HEK293T (cell line): ENCODE results near the gene GAB1.

Experiments used
- CTCF ChIA-PET: fragments of 350-600 bp; formaldehyde crosslinking; extraction: SDS; loops from one replicate; lab custom pipeline; 2021; ENCODE audit warnings: antibody characterized with exemption, inconsistent platforms; lab: Yijun Ruan, JAX
- POLR2A ChIA-PET: fragments of 350-600 bp; formaldehyde crosslinking; extraction: SDS; loops from one replicate; lab custom pipeline; 2020; ENCODE audit warnings: antibody characterized with exemption, inconsistent platforms; lab: Yijun Ruan, JAX
- DNase-seq: peaks from one replicate; pipeline ENCODE4 v3.0.0; 2012; ENCODE audit warnings: mixed read lengths; ENCODE audit errors: extremely low spot score
- ARNT ChIP-seq: fragments of 450-650 bp; IDR thresholded peaks from 2 replicates; pipeline ENCODE4 v1.6.1; 2017; ENCODE audit warnings: mild to moderate bottlenecking
- BHLHE40 ChIP-seq: fragments of 450-650 bp; IDR thresholded peaks from 2 replicates; pipeline ENCODE4 v1.6.1; 2016; ENCODE audit warnings: mild to moderate bottlenecking, moderate library complexity, borderline replicate concordance
- CTBP1 ChIP-seq: fragments of 450-650 bp; IDR thresholded peaks from 2 replicates; pipeline ENCODE4 v1.6.1; 2016; ENCODE audit warnings: borderline replicate concordance
- ELF4 ChIP-seq: fragments of 450-650 bp; IDR thresholded peaks from 2 replicates; pipeline ENCODE4 v1.6.1; 2017; ENCODE audit warnings: antibody characterized with exemption
- FOXA1 ChIP-seq: fragments of 450-650 bp; IDR thresholded peaks from 2 replicates; pipeline ENCODE4 v1.6.1; 2016; ENCODE audit warnings: mild to moderate bottlenecking
- FOXK2 ChIP-seq: fragments of 450-650 bp; IDR thresholded peaks from 2 replicates; pipeline ENCODE4 v1.6.1; 2016; ENCODE audit warnings: mild to moderate bottlenecking
- FOXM1 ChIP-seq: fragments of 450-650 bp; IDR thresholded peaks from 2 replicates; pipeline ENCODE4 v1.6.1; 2017; ENCODE audit warnings: mild to moderate bottlenecking, borderline replicate concordance
- HDGF ChIP-seq: fragments of 450-650 bp; IDR thresholded peaks from 2 replicates; pipeline ENCODE4 v1.6.1; 2017; ENCODE audit warnings: antibody characterized with exemption, borderline replicate concordance
- L3MBTL2 ChIP-seq: fragments of 450-650 bp; conservative IDR thresholded peaks from 2 replicates; pipeline ENCODE4 v1.6.1; 2016; ENCODE audit warnings: mild to moderate bottlenecking
- LEF1 ChIP-seq: fragments of 450-650 bp; IDR thresholded peaks from 2 replicates; pipeline ENCODE4 v1.6.1; 2017; ENCODE audit warnings: mild to moderate bottlenecking, borderline replicate concordance
- NFRKB ChIP-seq: fragments of 450-650 bp; IDR thresholded peaks from 2 replicates; pipeline ENCODE4 v1.6.1; 2016; ENCODE audit warnings: mild to moderate bottlenecking, moderate library complexity
- PKNOX1 ChIP-seq: fragments of 450-650 bp; IDR thresholded peaks from 2 replicates; pipeline ENCODE4 v1.6.1; 2016
- SP1 ChIP-seq: fragments of 450-650 bp; IDR thresholded peaks from 2 replicates; pipeline ENCODE4 v1.6.1; 2017
- SUZ12 ChIP-seq: fragments of 450-650 bp; IDR thresholded peaks from 2 replicates; pipeline ENCODE4 v1.6.1; 2016; ENCODE audit warnings: mild to moderate bottlenecking
- TARDBP ChIP-seq: fragments of 450-650 bp; IDR thresholded peaks from 2 replicates; pipeline ENCODE4 v1.6.1; 2016
- ZNF384 ChIP-seq: fragments of 450-650 bp; IDR thresholded peaks from 2 replicates; pipeline ENCODE4 v1.6.1; 2016

The GAB1 gene

DNA sequence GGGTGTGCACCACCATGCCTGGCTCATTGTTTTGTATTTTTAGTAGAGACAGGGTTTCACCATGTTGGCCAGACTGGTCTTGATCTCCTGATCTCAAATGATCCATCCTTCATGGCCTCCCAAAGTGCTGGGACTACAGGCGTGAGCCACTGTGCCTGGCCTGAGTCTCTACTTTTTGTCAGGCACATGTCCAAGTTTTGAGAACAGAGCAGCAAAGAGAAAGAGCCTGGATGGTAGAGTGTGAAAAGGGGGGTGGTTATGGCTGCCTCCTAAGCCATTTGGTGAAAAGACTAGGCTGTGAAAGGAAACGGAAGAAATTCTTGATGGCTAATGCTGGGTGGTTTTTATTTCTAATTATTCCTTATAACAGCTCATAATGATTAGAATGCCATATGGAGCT lies 63.4 kb downstream of the GAB1 start:
- POLR2A ChIA-PET: no interaction called here
- TF ChIP-seq ARNT (no peak), PKNOX1 (no peak), SUZ12 (no peak), TARDBP (no peak), L3MBTL2 (no peak), ZNF384 (no peak), LEF1 (no peak), ELF4 (no peak), HDGF (no peak), SP1 (no peak), FOXK2 (no peak), FOXM1 (no peak), NFRKB (no peak)
- no peak for DNase-seq
- CTCF ChIA-PET: no interaction called here

DNA sequence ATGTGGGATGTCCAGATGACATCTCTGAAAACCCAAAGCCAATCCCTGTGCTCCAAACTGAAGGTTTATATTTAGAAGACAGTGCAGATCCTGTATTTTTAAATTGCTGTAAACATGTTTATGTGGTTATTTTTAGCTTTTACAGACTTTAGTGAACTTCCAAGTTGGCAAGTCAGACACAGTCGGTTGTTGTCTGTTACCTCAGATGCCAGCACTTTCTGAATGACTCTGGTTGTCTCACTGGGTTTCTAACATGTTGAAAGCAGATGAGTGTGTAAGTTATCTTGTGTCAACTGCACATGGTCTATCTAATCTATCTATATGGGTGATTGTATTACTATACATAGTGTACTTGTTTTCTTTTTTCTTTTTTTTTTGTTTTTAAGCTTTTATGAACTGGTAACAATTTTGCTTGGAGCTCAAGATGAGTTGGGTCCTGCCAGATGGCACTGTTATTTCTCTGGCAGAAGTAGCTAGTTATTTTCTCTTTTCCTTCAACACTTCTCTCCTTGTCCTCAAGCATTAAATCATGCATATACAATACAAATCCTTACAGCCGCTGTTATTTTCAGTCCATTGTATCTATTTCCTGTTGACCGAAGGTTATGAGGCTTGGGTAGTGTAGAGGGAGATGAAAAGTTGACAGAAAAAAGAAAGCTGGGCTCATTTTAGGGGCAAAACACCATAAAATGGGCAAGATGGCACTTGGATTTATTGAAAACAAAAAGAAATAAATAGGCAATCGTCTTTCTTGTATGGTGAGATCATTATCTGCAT lies 66.3 kb downstream of the GAB1 start:
- TF ChIP-seq SUZ12: no peak
- TF ChIP-seq NFRKB: no peak
- no peak for TF ChIP-seq CTBP1
- TF ChIP-seq LEF1: no peak
- no peak for TF ChIP-seq FOXK2
- ChIA-PET POLR2A (no interaction called here), CTCF (no interaction called here)
- DNase-seq: no peak

GRCh38 chr4:143403553-143403820 lies 66.8 kb downstream of the GAB1 start:
- ChIA-PET POLR2A (no interaction called here), CTCF (no interaction called here)
- DNase-seq: no peak
- TF ChIP-seq FOXA1: no peak
- TF ChIP-seq SUZ12: no peak
- no peak for TF ChIP-seq ARNT
- TF ChIP-seq SP1: no peak

DNA sequence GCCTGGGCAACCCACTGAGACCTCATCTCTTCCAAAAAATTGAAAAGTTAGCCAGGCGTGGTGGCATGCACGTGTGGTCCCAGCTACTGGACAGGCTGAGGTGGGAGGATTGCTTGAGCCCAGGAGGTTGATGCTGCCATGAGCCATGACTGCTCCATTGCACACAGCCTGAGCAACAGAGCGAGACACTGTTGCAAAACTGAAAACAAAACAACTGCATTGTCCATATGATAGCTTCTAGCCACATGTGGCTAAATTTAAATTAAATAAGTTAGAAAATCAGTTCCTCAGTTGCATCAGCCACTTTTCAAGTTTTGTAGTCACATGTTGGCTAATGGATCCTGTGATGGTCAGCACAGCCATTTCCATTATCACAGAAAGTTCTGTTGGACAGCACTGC lies 67.9 kb downstream of the GAB1 start:
- DNase-seq: no peak
- ChIA-PET CTCF (interaction anchor here (1.2 kb wide), 1 partner anchor 15 kb away, joined by 3 read pairs; no protein-coding TSS in a partner anchor), POLR2A (no interaction called here)
- TF ChIP-seq CTBP1 (no peak), TARDBP (no peak), BHLHE40 (no peak), SUZ12 (no peak), ARNT (no peak)

DNA sequence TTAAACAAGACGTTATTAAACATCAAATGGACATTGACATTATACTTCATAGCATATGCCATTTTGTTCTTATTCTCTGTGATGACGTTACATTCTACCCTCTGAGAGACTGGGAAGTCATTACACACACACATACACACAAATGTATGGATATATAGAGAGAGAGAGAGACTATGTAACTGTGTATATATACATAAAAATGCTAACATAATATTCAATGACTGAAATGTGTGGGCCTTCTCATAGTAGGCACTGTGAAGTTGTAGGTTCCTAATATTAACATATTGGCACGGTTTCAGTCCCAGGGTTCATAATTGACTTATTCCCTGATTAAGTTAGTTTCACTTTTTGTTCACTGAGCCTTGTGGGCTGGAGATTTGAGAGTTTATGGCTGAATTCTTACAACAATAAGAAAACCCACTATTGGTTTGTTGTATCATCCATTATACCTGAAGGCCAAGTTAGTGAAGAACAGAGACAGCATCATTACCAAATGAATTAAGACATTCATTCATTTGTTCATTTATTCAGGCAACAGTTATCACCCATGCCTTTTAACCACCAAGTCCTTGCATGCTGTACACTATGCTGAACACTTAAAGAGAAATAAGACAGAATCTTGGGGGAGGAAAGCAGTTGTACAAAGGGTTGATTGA lies 68.5 kb downstream of the GAB1 start:
- TF ChIP-seq ARNT (no peak), BHLHE40 (no peak), SUZ12 (no peak), TARDBP (no peak), LEF1 (no peak), CTBP1 (no peak), SP1 (no peak), ZNF384 (no peak), PKNOX1 (no peak), FOXA1 (no peak), HDGF (no peak)
- CTCF ChIA-PET: interaction anchor here (1.2 kb wide), 1 partner anchor 15 kb away, joined by 3 read pairs; no protein-coding TSS in a partner anchor
- no peak for DNase-seq
- POLR2A ChIA-PET: no interaction called here

GRCh38 chr4:143406523-143406922 lies 69.8 kb downstream of the GAB1 start:
- DNase-seq: no peak
- ChIA-PET CTCF (interaction anchor here (0.6 kb wide), 1 partner anchor 377 kb away, joined by 5 read pairs; no protein-coding TSS in a partner anchor), POLR2A (interaction anchor here (1.3 kb wide), 1 partner anchor 70 kb away, joined by 3 read pairs; the partner anchor contains the start of gene GAB1)
- TF ChIP-seq L3MBTL2: no peak
- no peak for TF ChIP-seq CTBP1
- TF ChIP-seq LEF1: no peak
- TF ChIP-seq FOXM1: no peak
- no peak for TF ChIP-seq SUZ12
- TF ChIP-seq HDGF: no peak
- TF ChIP-seq ARNT: no peak
- TF ChIP-seq BHLHE40: no peak
- no peak for TF ChIP-seq SP1
- no peak for TF ChIP-seq FOXA1
- TF ChIP-seq PKNOX1: no peak
- no peak for TF ChIP-seq TARDBP
- TF ChIP-seq ZNF384: no peak
- no peak for TF ChIP-seq NFRKB
- no peak for TF ChIP-seq ELF4
- no peak for TF ChIP-seq FOXK2
